HFFc6 (cell line): ENCODE data around the gene PDCD1LG2. TPM values are rescaled to one million over a fixed set of nuclear protein-coding genes. Genes with fewer than 3 reads are reported as not detected.
A peak's percentile ranks its signal among the peaks of the same experiment; 100 is the strongest.

Experiments used
- DNase-seq: peaks from one replicate; pipeline ENCODE4 v3.0.0-alpha.2; 2018
- H3K27ac Mint-ChIP-seq: 2 replicates; pipeline ENCODE4 v1.8.0; 2020; ENCODE audit warnings: mild to moderate bottlenecking, mixed read lengths
- H3K27me3 Mint-ChIP-seq: 2 replicates; pipeline ENCODE4 v1.8.0; 2021; ENCODE audit warnings: mild to moderate bottlenecking, moderate library complexity, mixed read lengths; ENCODE audit not compliant: insufficient read depth
- H3K36me3 Mint-ChIP-seq: 2 replicates; pipeline ENCODE4 v1.8.0; 2021; ENCODE audit warnings: low read depth, mixed read lengths
- H3K4me1 Mint-ChIP-seq: 2 replicates; pipeline ENCODE4 v1.8.0; 2020; ENCODE audit warnings: low read depth, mixed read lengths
- H3K4me3 Mint-ChIP-seq: 2 replicates; pipeline ENCODE4 v1.8.0; 2020; ENCODE audit warnings: mild to moderate bottlenecking, moderate library complexity, mixed read lengths
- H3K9me3 Mint-ChIP-seq: 2 replicates; pipeline ENCODE4 v1.8.0; 2020; ENCODE audit warnings: mild to moderate bottlenecking, mixed read lengths
- total RNA-seq, 6 experiments: library from RNA; stranded (reverse); fragmentation: NEBNext Ultra II Directional; extraction: Animal tissue kit (Norgen Biotek cat#: 25700); gene quantifications; 2 replicates in 1 of 6; 3 replicates in 5 of 6; pipeline ENCODE4 v1.2.3, GENCODE V29; 2021
- TF ChIP-seq, protein P1 (sequence below): fragments of 200-600 bp; sonication (generic); IDR thresholded peaks from 2 replicates; pipeline ENCODE4 v1.5.0; 2021; ENCODE audit warnings: antibody characterized with exemption, mild to moderate bottlenecking

The PDCD1LG2 gene
- total RNA-seq, 6 experiments from 2014 or later: 31.6 to 50.9 (median 42.6) TPM

DNA sequence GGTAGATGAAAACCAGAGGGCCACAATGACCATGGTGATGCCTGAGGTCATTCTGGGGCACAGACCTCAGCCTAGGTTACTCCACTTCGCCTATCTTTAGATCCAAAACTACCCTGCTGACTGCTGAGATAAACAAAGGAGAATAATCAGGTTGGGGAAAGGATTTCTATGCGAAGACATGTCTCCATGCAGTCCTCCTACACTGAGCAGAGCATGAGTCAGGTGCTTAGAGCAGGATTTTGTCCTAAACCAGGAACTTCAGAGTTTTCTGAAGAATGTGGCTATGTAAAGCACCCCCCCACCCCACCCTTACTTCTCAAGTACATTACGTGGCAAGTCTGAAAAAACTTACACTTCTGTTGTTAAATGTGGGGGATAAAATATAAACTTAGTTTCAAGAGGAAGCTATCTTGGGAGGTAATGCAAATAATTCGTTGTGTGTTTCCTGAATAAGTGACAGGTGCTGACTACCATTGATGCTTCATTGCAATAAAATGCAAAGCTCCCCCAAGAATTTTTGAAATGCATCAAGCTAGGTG lies 19.4 kb downstream of the PDCD1LG2 start:
- Mint-ChIP-seq H3K4me3 (peak overlapping the region; percentile 64; the same call in 1 of the 2 replicates), H3K36me3 (peaks cover 19% of the 10 kb centered on the region), H3K4me1 (peaks cover 40% of the 10 kb centered on the region), H3K27me3 (no peaks in the 10 kb centered on the region), H3K27ac (peak overlapping the region; percentile 89), H3K9me3 (no peaks in the 10 kb centered on the region)
- DNase-seq: no peak
- TF ChIP-seq, protein P1, sequence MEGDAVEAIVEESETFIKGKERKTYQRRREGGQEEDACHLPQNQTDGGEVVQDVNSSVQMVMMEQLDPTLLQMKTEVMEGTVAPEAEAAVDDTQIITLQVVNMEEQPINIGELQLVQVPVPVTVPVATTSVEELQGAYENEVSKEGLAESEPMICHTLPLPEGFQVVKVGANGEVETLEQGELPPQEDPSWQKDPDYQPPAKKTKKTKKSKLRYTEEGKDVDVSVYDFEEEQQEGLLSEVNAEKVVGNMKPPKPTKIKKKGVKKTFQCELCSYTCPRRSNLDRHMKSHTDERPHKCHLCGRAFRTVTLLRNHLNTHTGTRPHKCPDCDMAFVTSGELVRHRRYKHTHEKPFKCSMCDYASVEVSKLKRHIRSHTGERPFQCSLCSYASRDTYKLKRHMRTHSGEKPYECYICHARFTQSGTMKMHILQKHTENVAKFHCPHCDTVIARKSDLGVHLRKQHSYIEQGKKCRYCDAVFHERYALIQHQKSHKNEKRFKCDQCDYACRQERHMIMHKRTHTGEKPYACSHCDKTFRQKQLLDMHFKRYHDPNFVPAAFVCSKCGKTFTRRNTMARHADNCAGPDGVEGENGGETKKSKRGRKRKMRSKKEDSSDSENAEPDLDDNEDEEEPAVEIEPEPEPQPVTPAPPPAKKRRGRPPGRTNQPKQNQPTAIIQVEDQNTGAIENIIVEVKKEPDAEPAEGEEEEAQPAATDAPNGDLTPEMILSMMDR: no peak

GRCh38 chr9:5531101-5531882 lies 21.0 kb downstream of the PDCD1LG2 start:
- Mint-ChIP-seq H3K4me3 (no peak overlapping the region), H3K9me3 (no peaks in the 10 kb centered on the region), H3K36me3 (peaks cover 34% of the 10 kb centered on the region), H3K27ac (no peak overlapping the region), H3K27me3 (no peaks in the 10 kb centered on the region), H3K4me1 (peaks cover 40% of the 10 kb centered on the region)
- DNase-seq: no peak
- TF ChIP-seq, protein P1: no peak

DNA sequence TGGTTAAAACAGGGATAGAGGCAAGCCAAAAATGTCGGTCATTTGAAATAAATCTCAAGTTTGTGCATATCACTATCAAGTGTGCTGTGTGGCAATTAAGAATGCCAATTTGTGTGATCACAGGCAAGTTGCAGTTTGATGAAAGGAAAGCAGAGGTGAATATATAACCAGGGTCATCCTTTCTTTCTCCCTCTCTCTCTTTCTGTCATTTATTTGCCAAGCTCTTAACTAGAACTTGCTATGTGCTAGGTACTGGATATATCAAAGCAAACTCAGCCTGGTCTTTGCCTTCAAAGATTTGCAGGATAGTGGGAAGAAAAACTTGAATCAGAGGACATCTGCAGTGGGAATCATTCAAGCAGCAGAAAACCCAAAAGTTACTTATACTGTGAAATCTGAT lies 22.0 kb downstream of the PDCD1LG2 start:
- peaks cover 41% of the 10 kb centered on the region for H3K36me3 Mint-ChIP-seq
- no peak overlapping the region for H3K4me3 Mint-ChIP-seq
- H3K27ac Mint-ChIP-seq: no peak overlapping the region
- no peak for DNase-seq
- peaks cover 1% of the 10 kb centered on the region; the same call in 1 of the 2 replicates for H3K27me3 Mint-ChIP-seq
- TF ChIP-seq, protein P1: no peak
- H3K9me3 Mint-ChIP-seq: no peaks in the 10 kb centered on the region
- peaks cover 40% of the 10 kb centered on the region for H3K4me1 Mint-ChIP-seq

DNA sequence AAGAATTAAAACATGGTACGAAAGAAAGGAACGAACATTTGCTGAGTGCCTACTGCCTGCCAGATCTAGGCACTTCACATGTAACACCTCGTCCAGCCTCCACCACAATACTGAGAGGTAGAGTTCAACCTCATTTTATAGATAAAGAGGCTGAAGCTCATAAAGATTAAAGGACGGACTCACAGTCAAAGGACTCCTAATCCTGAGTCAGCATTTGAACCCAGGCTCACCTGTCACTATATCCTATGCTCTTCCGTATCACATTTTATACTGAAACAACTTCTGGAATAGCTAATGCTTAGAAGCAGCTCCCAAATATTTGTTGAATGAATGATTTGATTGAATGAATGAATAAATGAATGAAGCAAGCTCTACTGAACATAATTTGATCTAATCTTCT lies 22.5 kb downstream of the PDCD1LG2 start:
- no peak overlapping the region for H3K4me3 Mint-ChIP-seq
- TF ChIP-seq, protein P1: no peak
- peaks cover 41% of the 10 kb centered on the region for H3K36me3 Mint-ChIP-seq
- no peaks in the 10 kb centered on the region for H3K9me3 Mint-ChIP-seq
- peaks cover 1% of the 10 kb centered on the region; the same call in 1 of the 2 replicates for H3K27me3 Mint-ChIP-seq
- no peak for DNase-seq
- peaks cover 40% of the 10 kb centered on the region for H3K4me1 Mint-ChIP-seq
- H3K27ac Mint-ChIP-seq: no peak overlapping the region

DNA sequence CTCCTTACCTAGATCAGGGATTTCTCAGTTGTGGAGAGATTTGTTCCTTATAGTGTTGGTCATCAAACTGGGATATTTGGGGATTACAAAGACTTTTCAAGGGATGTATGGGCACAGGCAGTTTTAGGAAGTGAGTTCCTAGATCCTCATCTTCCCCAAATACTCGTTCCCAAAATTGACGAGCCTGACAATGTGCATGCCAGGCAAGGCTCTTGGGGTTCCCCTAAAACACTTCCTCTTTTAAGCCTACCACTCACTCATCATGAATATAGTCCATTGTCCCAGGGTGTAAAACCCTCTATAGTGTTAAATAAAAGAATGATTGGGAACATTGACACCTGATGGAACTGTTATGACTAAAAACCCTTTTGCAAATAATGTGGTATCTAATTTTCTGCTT lies 26.4 kb downstream of the PDCD1LG2 start:
- H3K4me3 Mint-ChIP-seq: no peak overlapping the region
- TF ChIP-seq, protein P1: no peak
- H3K9me3 Mint-ChIP-seq: peaks cover 18% of the 10 kb centered on the region; the same call in 1 of the 2 replicates
- H3K4me1 Mint-ChIP-seq: peaks cover 9% of the 10 kb centered on the region
- H3K36me3 Mint-ChIP-seq: peaks cover 61% of the 10 kb centered on the region
- no peak for DNase-seq
- no peak overlapping the region for H3K27ac Mint-ChIP-seq
- peaks cover 1% of the 10 kb centered on the region; the same call in 1 of the 2 replicates for H3K27me3 Mint-ChIP-seq
